Trophoblast cell (in vitro differentiated cells and primary cell): Measurements from ENCODE around the gene CAPS.

Experiments
- DNase-seq, 2 donors: peaks; one replicate each; pipeline ENCODE4 v3.0.0-alpha.2; 2016
- H2AFZ ChIP-seq: 2 replicates; pipeline ENCODE4 v1.6.1; 2013; ENCODE audit warnings: low read length, moderate library complexity, mild to moderate bottlenecking; ENCODE audit not compliant: insufficient read depth, poor library complexity
- H2AK5ac ChIP-seq: 2 replicates; pipeline ENCODE4 v1.6.1; 2013; ENCODE audit warnings: mild to moderate bottlenecking, low read length
- H2BK120ac ChIP-seq: 2 replicates; pipeline ENCODE4 v1.6.1; 2013; ENCODE audit warnings: low read length, mild to moderate bottlenecking, moderate library complexity; ENCODE audit not compliant: insufficient read depth, poor library complexity
- H2BK12ac ChIP-seq: 2 replicates; pipeline ENCODE4 v1.6.1; 2013; ENCODE audit warnings: mild to moderate bottlenecking, low read length, moderate library complexity
- H2BK5ac ChIP-seq: 2 replicates; pipeline ENCODE4 v1.6.1; 2013; ENCODE audit warnings: low read length, low read depth, moderate library complexity, mild to moderate bottlenecking; ENCODE audit not compliant: poor library complexity
- H3K14ac ChIP-seq: 2 replicates; pipeline ENCODE4 v1.6.1; 2013; ENCODE audit warnings: mild to moderate bottlenecking, low read length
- H3K18ac ChIP-seq: 2 replicates; pipeline ENCODE4 v1.6.1; 2013; ENCODE audit warnings: mild to moderate bottlenecking, low read length
- H3K23ac ChIP-seq: 2 replicates; pipeline ENCODE4 v1.6.1; 2013; ENCODE audit warnings: low read length
- H3K27ac ChIP-seq: 2 replicates; pipeline ENCODE4 v1.5.1; 2013; ENCODE audit warnings: low read depth, mild to moderate bottlenecking, inconsistent platforms, low read length, moderate library complexity
- H3K27me3 ChIP-seq: 2 replicates; pipeline ENCODE4 v1.6.1; 2013; ENCODE audit warnings: inconsistent platforms, mild to moderate bottlenecking, low read length, moderate library complexity; ENCODE audit not compliant: insufficient read depth
- H3K36me3 ChIP-seq, 2 experiments: 1 replicate in 1 of 2; 2 replicates in 1 of 2; pipeline ENCODE4 v1.6.1; 2013; ENCODE audit warnings: low read length in 2 of 2, mild to moderate bottlenecking in 2 of 2, moderate library complexity in 1 of 2; ENCODE audit not compliant: insufficient read depth in 2 of 2, control insufficient read depth in 1 of 2
- H3K4ac ChIP-seq: 2 replicates; pipeline ENCODE4 v1.6.1; 2013; ENCODE audit warnings: low read depth, mild to moderate bottlenecking, low read length, moderate library complexity
- H3K4me1 ChIP-seq, 2 experiments: 1 replicate in 1 of 2; 2 replicates in 1 of 2; pipeline ENCODE4 v1.6.1; 2013; ENCODE audit warnings: low read length in 2 of 2, mild to moderate bottlenecking in 2 of 2, moderate library complexity in 1 of 2; ENCODE audit not compliant: insufficient read depth in 2 of 2, control insufficient read depth in 1 of 2
- H3K4me2 ChIP-seq: 2 replicates; pipeline ENCODE4 v1.6.1; 2013; ENCODE audit warnings: inconsistent platforms, mild to moderate bottlenecking, low read length, moderate library complexity
- H3K4me3 ChIP-seq: 2 replicates; pipeline ENCODE4 v1.5.1; 2013; ENCODE audit warnings: mild to moderate bottlenecking, low read depth, low read length, inconsistent platforms
- H3K79me1 ChIP-seq: one replicate; pipeline ENCODE4 v1.6.1; 2013; ENCODE audit warnings: low read length
- H3K79me2 ChIP-seq: 2 replicates; pipeline ENCODE4 v1.6.1; 2013; ENCODE audit warnings: low read length, mild to moderate bottlenecking; ENCODE audit not compliant: control insufficient read depth, insufficient read depth, poor library complexity
- H3K9ac ChIP-seq: 2 replicates; pipeline ENCODE4 v1.6.1; 2013; ENCODE audit warnings: mild to moderate bottlenecking, low read length
- H3K9me3 ChIP-seq: 2 replicates; pipeline ENCODE4 v1.6.1; 2013; ENCODE audit warnings: low read depth, mild to moderate bottlenecking, control low read depth, inconsistent platforms, low read length; ENCODE audit not compliant: insufficient read depth
- H4K12ac ChIP-seq: 2 replicates; pipeline ENCODE4 v1.6.1; 2013; ENCODE audit warnings: low read depth, mild to moderate bottlenecking, low read length, moderate library complexity
- H4K8ac ChIP-seq: 2 replicates; pipeline ENCODE4 v1.6.1; 2013; ENCODE audit warnings: low read depth, mild to moderate bottlenecking, low read length, moderate library complexity
- H4K91ac ChIP-seq: one replicate; pipeline ENCODE4 v1.6.1; 2013; ENCODE audit warnings: low read depth, mild to moderate bottlenecking, low read length, moderate library complexity
- WGBS: extraction: QIAGEN DNeasy Blood & Tissue Kit; methylation state at CpG from one replicate; pipeline ENCODE4 v1.1.7; 2013; ENCODE audit warnings: missing lambda C conversion rate; ENCODE audit not compliant: insufficient read length, insufficient coverage; ENCODE audit errors: extremely low coverage; 5-methylcytosine and 5-hydroxymethylcytosine counted together

CAPS gene

GRCh38 chr19:5893296-5893903 lies 20.7 kb upstream of the CAPS start:
- no peak overlapping the region for H2BK12ac ChIP-seq
- H4K91ac ChIP-seq = no peak overlapping the region
- no peaks in the 10 kb centered on the region for H3K79me2 ChIP-seq
- no peak overlapping the region for H3K4ac ChIP-seq
- peaks cover 32 to 33% of the 10 kb centered on the region in 2 experiments for H3K36me3 ChIP-seq
- no peak overlapping the region for H4K12ac ChIP-seq
- no peak overlapping the region for H3K14ac ChIP-seq
- H2BK5ac ChIP-seq = no peak overlapping the region
- peaks cover 7% of the 10 kb centered on the region for H3K9me3 ChIP-seq
- H2AK5ac ChIP-seq = no peak overlapping the region
- H3K27ac ChIP-seq = no peak overlapping the region
- no peaks in the 10 kb centered on the region for H3K27me3 ChIP-seq
- no CpG with 5 or more reads among the region's 13 CpGs for WGBS
- H3K4me1 ChIP-seq = peaks cover 0 to 2% of the 10 kb centered on the region in 2 experiments
- no peak overlapping the region for H3K4me3 ChIP-seq
- H3K79me1 ChIP-seq = no peaks in the 10 kb centered on the region
- no peak overlapping the region for H2AFZ ChIP-seq
- no peak overlapping the region for H3K23ac ChIP-seq
- peak; percentile 40 to 64 for DNase-seq
- H3K18ac ChIP-seq = no peak overlapping the region
- H4K8ac ChIP-seq = no peak overlapping the region
- no peak overlapping the region for H3K4me2 ChIP-seq
- H3K9ac ChIP-seq = no peak overlapping the region
- no peak overlapping the region for H2BK120ac ChIP-seq

- no peak overlapping the region for H3K23ac ChIP-seq
- peak in 1 of 2 donors; percentile 66 for DNase-seq
- no peak overlapping the region for H3K27ac ChIP-seq
- no peak overlapping the region for H2BK5ac ChIP-seq
- no CpG with 5 or more reads among the region's 28 CpGs for WGBS
- H3K9ac ChIP-seq = no peak overlapping the region
- H4K91ac ChIP-seq = no peak overlapping the region
- no peak overlapping the region for H3K4ac ChIP-seq
- H2AK5ac ChIP-seq = no peak overlapping the region
- no peak overlapping the region for H2BK120ac ChIP-seq
- no peak overlapping the region for H2AFZ ChIP-seq
- H3K14ac ChIP-seq = no peak overlapping the region
- H3K4me1 ChIP-seq = peaks cover 0 to 2% of the 10 kb centered on the region in 2 experiments
- no peak overlapping the region for H4K12ac ChIP-seq
- H3K4me3 ChIP-seq = no peak overlapping the region
- peaks cover 32 to 33% of the 10 kb centered on the region in 2 experiments for H3K36me3 ChIP-seq
- no peak overlapping the region for H4K8ac ChIP-seq
- H3K27me3 ChIP-seq = no peaks in the 10 kb centered on the region
- H3K79me2 ChIP-seq = no peaks in the 10 kb centered on the region
- H3K4me2 ChIP-seq = no peak overlapping the region
- H3K9me3 ChIP-seq = peaks cover 7% of the 10 kb centered on the region
- H2BK12ac ChIP-seq = no peak overlapping the region
- no peaks in the 10 kb centered on the region for H3K79me1 ChIP-seq
- H3K18ac ChIP-seq = no peak overlapping the region
Measured at GRCh38 chr19:5893907-5894703, 19.9 kb upstream of the CAPS start.

- Histone ChIP-seq H3K4ac (no peak overlapping the region), H3K27ac (no peak overlapping the region), H2AK5ac (no peak overlapping the region), H4K91ac (no peak overlapping the region), H3K79me2 (peaks cover 2% of the 10 kb centered on the region), H3K4me3 (no peak overlapping the region), H3K14ac (no peak overlapping the region), H3K23ac (no peak overlapping the region), H2AFZ (no peak overlapping the region), H4K8ac (no peak overlapping the region), H2BK120ac (no peak overlapping the region), H3K9me3 (peaks cover 7% of the 10 kb centered on the region), H3K36me3 (peaks cover 34 to 36% of the 10 kb centered on the region in 2 experiments), H3K9ac (no peak overlapping the region), H2BK12ac (no peak overlapping the region), H3K4me2 (no peak overlapping the region), H3K27me3 (no peaks in the 10 kb centered on the region), H3K79me1 (no peaks in the 10 kb centered on the region), H2BK5ac (no peak overlapping the region), H3K4me1 (peaks cover 0 to 2% of the 10 kb centered on the region in 2 experiments), H4K12ac (no peak overlapping the region), H3K18ac (no peak overlapping the region)
- no CpG with 5 or more reads among the region's 28 CpGs for WGBS
- DNase-seq = peak in 1 of 2 donors; percentile 25
Measured at GRCh38 chr19:5894704-5895349, 19.2 kb upstream of the CAPS start.

- Histone ChIP-seq H2BK12ac (no peak overlapping the region), H2AFZ (no peak overlapping the region), H3K14ac (no peak overlapping the region), H2AK5ac (no peak overlapping the region), H3K4me2 (no peak overlapping the region), H3K4me3 (no peak overlapping the region), H3K4me1 (peaks cover 0 to 2% of the 10 kb centered on the region in 2 experiments), H4K91ac (no peak overlapping the region), H3K18ac (no peak overlapping the region), H3K27me3 (no peaks in the 10 kb centered on the region), H4K8ac (no peak overlapping the region), H3K9ac (no peak overlapping the region), H3K27ac (no peak overlapping the region), H4K12ac (no peak overlapping the region), H3K23ac (no peak overlapping the region), H3K4ac (no peak overlapping the region), H3K9me3 (peaks cover 7% of the 10 kb centered on the region), H3K79me1 (no peaks in the 10 kb centered on the region), H2BK5ac (no peak overlapping the region), H3K79me2 (peaks cover 3% of the 10 kb centered on the region), H2BK120ac (no peak overlapping the region), H3K36me3 (peaks cover 40% of the 10 kb centered on the region in 2 experiments)
- WGBS = no CpG with 5 or more reads among the region's 15 CpGs
- DNase-seq = no peak
Measured at GRCh38 chr19:5895409-5895808, 18.6 kb upstream of the CAPS start.
